ENCODE data around the gene NOVA1. TPM values are rescaled to one million over a fixed set of nuclear protein-coding genes. Genes with fewer than 3 reads are reported as not detected.

Gene NOVA1
- polyA plus RNA-seq, 1 donor (not counting 4 experiments of a cell fraction or from before 2014, with no cell fraction given): not detected

DNA sequence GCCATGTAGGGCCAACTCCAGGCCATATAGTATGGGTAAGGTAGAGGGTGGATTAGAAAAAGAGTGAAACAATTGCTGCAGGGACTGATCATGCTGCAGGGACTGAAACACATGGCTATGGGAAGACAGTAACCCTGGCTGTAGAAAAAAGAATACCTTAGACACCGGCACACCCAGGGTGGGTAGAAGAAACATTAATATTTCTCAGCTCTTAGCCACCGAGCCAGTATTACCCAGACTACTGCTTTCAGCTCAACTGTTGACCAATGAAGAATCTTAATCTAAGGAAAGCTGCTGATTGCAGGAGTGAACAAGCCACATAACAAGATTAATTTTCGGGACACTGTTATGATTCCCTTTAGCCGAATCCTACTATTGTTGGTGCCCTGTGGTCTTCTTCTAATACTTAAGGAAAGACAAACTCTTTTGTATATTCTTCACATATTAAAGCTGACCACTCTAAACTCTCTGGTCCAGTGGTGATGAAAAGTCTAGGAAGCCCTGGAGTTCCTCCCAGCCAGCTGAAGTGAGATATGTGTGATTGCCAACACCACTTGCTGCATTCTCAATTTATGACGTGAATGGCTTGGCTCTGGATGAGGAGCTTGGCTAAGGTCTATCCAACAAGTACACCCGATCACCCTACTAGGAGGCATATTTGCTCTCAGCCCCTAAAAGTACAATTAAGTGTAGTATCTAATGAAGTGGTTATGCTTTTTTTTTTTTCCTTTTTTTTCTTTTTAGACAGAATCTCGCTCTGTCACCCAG is 69.2 kb downstream of the NOVA1 start:
- H3K4me1 ChIP-seq (ENCODE audit: control insufficient read depth, extremely low read depth, insufficient read depth, low read length): no peaks in the 10 kb centered on the region
- no peaks in the 10 kb centered on the region for H4K20me1 ChIP-seq (ENCODE audit: control insufficient read depth, extremely low read depth, insufficient read depth, low read length)
- H3K27ac ChIP-seq (ENCODE audit: control insufficient read depth, insufficient read depth, low read length): no peak overlapping the region
- H3K4me2 ChIP-seq (ENCODE audit: control insufficient read depth, extremely low read depth, insufficient read depth, low read depth, low read length): no peak overlapping the region
- H3K4me3 ChIP-seq (ENCODE audit: control insufficient read depth in 2 of 3, extremely low read depth in 1 of 3, insufficient read depth in 2 of 3, low read depth in 1 of 3, low read length in 3 of 3): no peak overlapping the region
- H3K9me1 ChIP-seq (ENCODE audit: control insufficient read depth, extremely low read depth, insufficient read depth, low read length): no peaks in the 10 kb centered on the region
- DNase-seq (ENCODE audit: low read depth, low spot score): no peak
- no peak overlapping the region for H2AFZ ChIP-seq (ENCODE audit: control insufficient read depth, low read length)
- no peaks in the 10 kb centered on the region for H3K79me2 ChIP-seq (ENCODE audit: control insufficient read depth, insufficient read depth, low read length)
- no peak for FAIRE-seq
- no peak for TF ChIP-seq EZH2 (IDR thresholded peaks at IDR 0.05; ENCODE audit: low read length)
- TF ChIP-seq, protein P1, sequence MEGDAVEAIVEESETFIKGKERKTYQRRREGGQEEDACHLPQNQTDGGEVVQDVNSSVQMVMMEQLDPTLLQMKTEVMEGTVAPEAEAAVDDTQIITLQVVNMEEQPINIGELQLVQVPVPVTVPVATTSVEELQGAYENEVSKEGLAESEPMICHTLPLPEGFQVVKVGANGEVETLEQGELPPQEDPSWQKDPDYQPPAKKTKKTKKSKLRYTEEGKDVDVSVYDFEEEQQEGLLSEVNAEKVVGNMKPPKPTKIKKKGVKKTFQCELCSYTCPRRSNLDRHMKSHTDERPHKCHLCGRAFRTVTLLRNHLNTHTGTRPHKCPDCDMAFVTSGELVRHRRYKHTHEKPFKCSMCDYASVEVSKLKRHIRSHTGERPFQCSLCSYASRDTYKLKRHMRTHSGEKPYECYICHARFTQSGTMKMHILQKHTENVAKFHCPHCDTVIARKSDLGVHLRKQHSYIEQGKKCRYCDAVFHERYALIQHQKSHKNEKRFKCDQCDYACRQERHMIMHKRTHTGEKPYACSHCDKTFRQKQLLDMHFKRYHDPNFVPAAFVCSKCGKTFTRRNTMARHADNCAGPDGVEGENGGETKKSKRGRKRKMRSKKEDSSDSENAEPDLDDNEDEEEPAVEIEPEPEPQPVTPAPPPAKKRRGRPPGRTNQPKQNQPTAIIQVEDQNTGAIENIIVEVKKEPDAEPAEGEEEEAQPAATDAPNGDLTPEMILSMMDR (optimal IDR thresholded peaks at IDR 0.05 in 1 of 3, IDR thresholded peaks at IDR 0.05 in 1 of 3, conservative IDR thresholded peaks at IDR 0.05 in 1 of 3; ENCODE audit: extremely low read depth in 1 of 3, insufficient read depth in 2 of 3, low read length in 3 of 3): no peak
- H3K27me3 ChIP-seq (ENCODE audit: control insufficient read depth, extremely low read depth, insufficient read depth, low read length): no peaks in the 10 kb centered on the region
- H3K9ac ChIP-seq (ENCODE audit: control insufficient read depth, extremely low read depth, insufficient read depth, low read length): no peak overlapping the region
- dilution Hi-C loops (cut with MboI; ENCODE audit: extremely low pct_ligation_motif_present, low sequenced_read_pairs): no loop called here
- H3K36me3 ChIP-seq (ENCODE audit: control insufficient read depth in 2 of 2, extremely low read depth in 1 of 2, insufficient read depth in 2 of 2, low read length in 2 of 2): no peaks in the 10 kb centered on the region
- H3K9me3 ChIP-seq (ENCODE audit: control insufficient read depth, low read depth, low read length): no peaks in the 10 kb centered on the region

DNA sequence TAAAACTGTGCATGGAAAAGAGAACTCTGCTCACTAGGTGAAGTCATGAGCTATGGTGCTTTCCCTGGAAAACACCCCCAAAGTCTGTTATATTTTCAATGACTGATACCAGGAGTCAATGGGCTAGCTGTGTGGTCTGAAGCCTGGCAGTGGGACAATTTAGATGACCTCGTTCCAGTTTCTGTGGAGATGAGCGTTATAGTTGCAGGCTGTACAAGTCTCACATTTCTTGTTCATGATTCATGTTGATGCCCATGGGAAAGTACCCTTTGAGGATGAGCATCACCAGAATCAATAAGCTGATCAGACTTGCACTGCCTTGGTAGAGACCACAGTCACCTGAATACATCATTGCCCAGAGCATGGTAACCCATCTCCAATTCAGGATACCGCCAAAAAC is 70.7 kb downstream of the NOVA1 start:
- no peak overlapping the region for H3K4me3 ChIP-seq (ENCODE audit: control insufficient read depth in 2 of 3, extremely low read depth in 1 of 3, insufficient read depth in 2 of 3, low read depth in 1 of 3, low read length in 3 of 3)
- H3K27me3 ChIP-seq (ENCODE audit: control insufficient read depth, extremely low read depth, insufficient read depth, low read length): no peaks in the 10 kb centered on the region
- H3K9me3 ChIP-seq (ENCODE audit: control insufficient read depth, low read depth, low read length): peaks cover 3% of the 10 kb centered on the region
- H3K9me1 ChIP-seq (ENCODE audit: control insufficient read depth, extremely low read depth, insufficient read depth, low read length): no peaks in the 10 kb centered on the region
- FAIRE-seq (no peak), DNase-seq (ENCODE audit: low read depth, low spot score) (no peak)
- no peak for TF ChIP-seq EZH2 (IDR thresholded peaks at IDR 0.05; ENCODE audit: low read length)
- TF ChIP-seq, protein P1 (optimal IDR thresholded peaks at IDR 0.05 in 1 of 3, IDR thresholded peaks at IDR 0.05 in 1 of 3, conservative IDR thresholded peaks at IDR 0.05 in 1 of 3; ENCODE audit: extremely low read depth in 1 of 3, insufficient read depth in 2 of 3, low read length in 3 of 3): no peak
- H3K79me2 ChIP-seq (ENCODE audit: control insufficient read depth, insufficient read depth, low read length): no peaks in the 10 kb centered on the region
- H4K20me1 ChIP-seq (ENCODE audit: control insufficient read depth, extremely low read depth, insufficient read depth, low read length): no peaks in the 10 kb centered on the region
- H3K9ac ChIP-seq (ENCODE audit: control insufficient read depth, extremely low read depth, insufficient read depth, low read length): no peak overlapping the region
- H3K27ac ChIP-seq (ENCODE audit: control insufficient read depth, insufficient read depth, low read length): no peak overlapping the region
- no peak overlapping the region for H2AFZ ChIP-seq (ENCODE audit: control insufficient read depth, low read length)
- H3K36me3 ChIP-seq (ENCODE audit: control insufficient read depth in 2 of 2, extremely low read depth in 1 of 2, insufficient read depth in 2 of 2, low read length in 2 of 2): no peaks in the 10 kb centered on the region
- no peak overlapping the region for H3K4me2 ChIP-seq (ENCODE audit: control insufficient read depth, extremely low read depth, insufficient read depth, low read depth, low read length)
- no peaks in the 10 kb centered on the region for H3K4me1 ChIP-seq (ENCODE audit: control insufficient read depth, extremely low read depth, insufficient read depth, low read length)
- dilution Hi-C loops (cut with MboI; ENCODE audit: extremely low pct_ligation_motif_present, low sequenced_read_pairs): no loop called here

Measured in keratinocyte (primary cell).